Naive thymus-derived CD4-positive, alpha-beta T cell (primary cell): Measurements from ENCODE around the gene DAGLA. TPM values are rescaled to one million over a fixed set of nuclear protein-coding genes. Genes with fewer than 3 reads are reported as not detected.

Source experiments
- ATAC-seq: fragments of 150-1000 bp; cut with Tn5 transposase; 2 replicates; pipeline ENCODE4 v1.10.0; 2021; ENCODE audit warnings: mild to moderate bottlenecking, moderate library complexity
- CTCF ChIA-PET: fragments of 350-600 bp; sonication (Branson Sonifier 250); formaldehyde crosslinking; loops from one replicate; lab custom pipeline; 2021; ENCODE audit warnings: antibody characterized with exemption; lab: Charles Lee
- POLR2A ChIA-PET: fragments of 350-600 bp; sonication (Branson Sonifier 250); formaldehyde crosslinking; loops from one replicate; lab custom pipeline; 2021; ENCODE audit warnings: antibody characterized with exemption, inconsistent platforms; lab: Charles Lee
- DNase-seq, 9 donors: peaks; one replicate each; pipeline versions ENCODE4 v3.0.0 to v3.0.0-alpha.2; 2020 to 2022; ENCODE audit warnings: mixed read lengths in 1 of 9
- H3K27ac ChIP-seq: one replicate; pipeline ENCODE4 v1.7.0; 2013; ENCODE audit warnings: mild to moderate bottlenecking, low read depth, low read length, moderate library complexity
- H3K27me3 ChIP-seq, 2 donors: one replicate each; pipeline ENCODE4 v1.7.0; 2013; ENCODE audit warnings: low read length in 2 of 2, mild to moderate bottlenecking in 2 of 2, moderate library complexity in 2 of 2; ENCODE audit not compliant: control insufficient read depth in 2 of 2, insufficient read depth in 2 of 2
- H3K36me3 ChIP-seq, 3 experiments: 1 replicate in 2 of 3; 2 replicates in 1 of 3; pipeline ENCODE4 v1.7.0; 2013; ENCODE audit warnings: low read length in 3 of 3, mild to moderate bottlenecking in 3 of 3, moderate library complexity in 1 of 3; ENCODE audit not compliant: insufficient read depth in 3 of 3, control insufficient read depth in 2 of 3
- H3K4me1 ChIP-seq, 2 donors: one replicate each; pipeline ENCODE4 v1.7.0; 2013; ENCODE audit warnings: low read length in 2 of 2, mild to moderate bottlenecking in 2 of 2, moderate library complexity in 1 of 2; ENCODE audit not compliant: control insufficient read depth in 2 of 2, insufficient read depth in 2 of 2
- H3K4me3 ChIP-seq: 2 replicates; pipeline ENCODE4 v1.7.0; 2013; ENCODE audit warnings: mild to moderate bottlenecking, low read length
- H3K9me3 ChIP-seq, 3 experiments: 1 replicate in 2 of 3; 2 replicates in 1 of 3; pipeline ENCODE4 v1.7.0; 2013; ENCODE audit warnings: low read length in 3 of 3; ENCODE audit not compliant: control insufficient read depth in 2 of 3
- H3K27ac Mint-ChIP-seq, 9 donors: one replicate each; pipeline ENCODE4 v1.8.0; 2020 to 2022; ENCODE audit warnings: mixed read lengths in 9 of 9, mild to moderate bottlenecking in 8 of 9, moderate library complexity in 5 of 9, inconsistent platforms in 2 of 9
- H3K27me3 Mint-ChIP-seq, 5 donors: one replicate each; pipeline ENCODE4 v1.8.0; 2021 to 2022; ENCODE audit warnings: mixed read lengths in 5 of 5, mild to moderate bottlenecking in 1 of 5
- H3K36me3 Mint-ChIP-seq, 5 donors: one replicate each; pipeline ENCODE4 v1.8.0; 2020 to 2022; ENCODE audit warnings: mixed read lengths in 5 of 5, mild to moderate bottlenecking in 3 of 5, inconsistent platforms in 1 of 5
- H3K4me1 Mint-ChIP-seq, 7 donors: one replicate each; pipeline ENCODE4 v1.8.0; 2020 to 2022; ENCODE audit warnings: mixed read lengths in 7 of 7, mild to moderate bottlenecking in 3 of 7, inconsistent platforms in 1 of 7
- H3K4me3 Mint-ChIP-seq, 10 donors: one replicate each; pipeline ENCODE4 v1.8.0; 2020 to 2022; ENCODE audit warnings: mild to moderate bottlenecking in 10 of 10, mixed read lengths in 10 of 10, moderate library complexity in 6 of 10, inconsistent platforms in 2 of 10
- H3K9me3 Mint-ChIP-seq, 11 donors: one replicate each; pipeline ENCODE4 v1.8.0; 2020 to 2022; ENCODE audit warnings: mixed read lengths in 11 of 11, mild to moderate bottlenecking in 4 of 11, inconsistent platforms in 1 of 11, moderate library complexity in 1 of 11
- intact Hi-C, 2 donors: fragments of 100-400 bp; cut with micrococcal nuclease; formaldehyde crosslinking; loops; one replicate each; pipeline ENCODE4 v1.15.1; 2023
- polyA plus RNA-seq, 2 donors: library from polyadenylated mRNA; unstranded; fragments of 300-500 nt; fragmentation: Illumina TruSeq; gene quantifications; one replicate each; pipeline ENCODE4 v1.2.3, GENCODE V29; 2021
- total RNA-seq, 6 experiments: library from RNA in 5 of 6; stranded (reverse) in 5 of 6; gene quantifications; 1 replicate in 5 of 6; 2 replicates in 1 of 6; pipeline ENCODE4 v1.2.3 and lab custom pipeline; 2021 to 2026

Gene DAGLA
- total and polyA plus RNA-seq, 7 experiments from 2014 or later = 0.15 to 2.1 (median 0.26) TPM

DNA sequence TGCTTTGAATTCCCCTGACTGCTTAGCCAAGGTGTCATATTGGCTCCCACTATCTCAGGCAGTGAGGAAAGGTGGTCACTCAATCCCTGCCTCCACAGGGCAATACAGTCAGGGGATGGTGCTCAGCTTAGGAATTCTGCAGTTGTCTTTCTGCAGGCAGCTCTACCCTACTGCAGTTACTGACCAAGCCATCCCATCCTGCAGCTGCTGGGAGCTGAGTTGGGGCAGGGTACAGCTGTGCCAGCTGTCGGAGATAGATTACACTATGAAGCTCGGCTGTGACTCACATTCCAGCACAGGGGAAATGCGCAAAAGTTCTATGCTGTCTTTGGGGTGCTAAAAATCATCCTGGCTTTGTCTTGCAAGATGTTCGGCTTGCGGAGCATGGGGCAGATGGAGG is 4.4 kb upstream of the DAGLA start:
- Histone ChIP-seq H3K27ac (no peak overlapping the region), H3K9me3 (no peaks in the 10 kb centered on the region), H3K36me3 (no peaks in the 10 kb centered on the region), H3K27me3 (no peaks in the 10 kb centered on the region), H3K4me1 (no peaks in the 10 kb centered on the region), H3K4me3 (no peak overlapping the region)
- intact Hi-C loops = no loop called here
- Mint-ChIP-seq H3K36me3 (no peaks in the 10 kb centered on the region), H3K9me3 (peaks cover 0 to 2% (median 0%) of the 10 kb centered on the region in 11 donors), H3K4me3 (no peak overlapping the region), H3K4me1 (peaks cover 0 to 3% (median 3%) of the 10 kb centered on the region in 7 donors), H3K27me3 (peaks cover 17 to 43% (median 39%) of the 10 kb centered on the region in 5 donors), H3K27ac (peak overlapping the region in 1 of 9 donors; percentile 46)
- ChIA-PET POLR2A (no interaction called here), CTCF (interaction anchor here (1.0 to 1.8 kb wide), 2 partner anchors 58 to 60 kb away, joined by 4 to 9 read pairs; no protein-coding TSS in a partner anchor)
- DNase-seq (no peak), ATAC-seq (no peak)

GRCh38 chr11:61679296-61679695 is 895 bp upstream of the DAGLA start:
- Mint-ChIP-seq H3K4me1 (peaks cover 0 to 9% (median 5%) of the 10 kb centered on the region in 7 donors), H3K4me3 (peak overlapping the region in 6 of 10 donors; percentile 30 to 69 (median 47)), H3K27ac (no peak overlapping the region), H3K9me3 (peaks cover 0 to 2% (median 0%) of the 10 kb centered on the region in 11 donors), H3K36me3 (no peaks in the 10 kb centered on the region), H3K27me3 (peaks cover 8 to 30% (median 26%) of the 10 kb centered on the region in 5 donors)
- ATAC-seq (no peak), DNase-seq (no peak)
- Histone ChIP-seq H3K36me3 (no peaks in the 10 kb centered on the region), H3K9me3 (no peaks in the 10 kb centered on the region), H3K4me1 (peaks cover 6 to 8% of the 10 kb centered on the region in 2 donors), H3K27ac (no peak overlapping the region), H3K4me3 (no peak overlapping the region), H3K27me3 (peaks cover 0 to 3% of the 10 kb centered on the region in 2 donors)
- intact Hi-C loops = no loop called here
- POLR2A ChIA-PET = no interaction called here
- CTCF ChIA-PET = interaction anchor here (0.7 kb wide), 1 partner anchor 54 kb away, joined by 5 read pairs; no protein-coding TSS in a partner anchor

DNA sequence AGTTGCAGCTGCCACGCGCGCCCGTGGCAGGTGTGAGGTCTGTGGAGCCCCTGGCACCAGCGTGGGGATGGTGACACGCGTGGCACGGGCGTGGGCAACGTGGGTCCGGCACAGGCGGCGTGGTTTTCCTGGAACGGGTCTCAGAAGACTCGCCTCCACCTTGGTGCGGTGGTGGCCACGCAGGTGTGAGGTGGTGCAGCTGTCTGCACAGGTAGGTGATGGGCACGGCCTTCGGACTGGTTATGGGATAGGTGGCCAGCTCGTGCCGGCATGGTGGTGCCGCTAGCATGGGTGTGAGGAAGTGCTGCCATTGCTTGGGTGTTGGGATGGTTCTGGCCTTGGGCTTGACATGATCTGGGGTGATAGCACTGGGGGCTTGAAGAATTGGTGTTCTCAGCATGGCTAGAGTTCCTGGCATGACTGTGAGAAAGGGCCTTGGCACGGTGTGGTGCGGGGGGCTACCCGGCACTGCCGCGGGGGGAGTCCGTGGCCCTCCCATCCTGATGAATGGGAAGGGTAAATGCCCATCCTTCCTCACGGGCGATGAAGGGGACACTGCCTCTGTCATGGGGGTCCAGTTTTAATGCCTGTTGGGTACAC is 531 bp downstream of the DAGLA start:
- intact Hi-C loops = loop anchor here (1.0 to 10.0 kb wide), 4 partner anchors 16 to 427 kb away; partner anchors contain the start of gene SYT7 (in 1 of the 2)
- peaks cover 15 to 22% of the 10 kb centered on the region in 2 donors for H3K4me1 ChIP-seq
- H3K9me3 ChIP-seq = no peaks in the 10 kb centered on the region
- DNase-seq (no peak), ATAC-seq (no peak)
- H3K27ac Mint-ChIP-seq = peak overlapping the region in 3 of 9 donors; percentile 43 to 64 (median 46)
- H3K36me3 ChIP-seq = no peaks in the 10 kb centered on the region
- H3K9me3 Mint-ChIP-seq = peaks cover 0 to 2% (median 0%) of the 10 kb centered on the region in 11 donors
- H3K27me3 ChIP-seq = peaks cover 0 to 3% of the 10 kb centered on the region in 2 donors
- no peak overlapping the region for H3K27ac ChIP-seq
- ChIA-PET POLR2A (no interaction called here), CTCF (interaction anchor here (1.0 to 2.4 kb wide), 3 partner anchors 9 to 53 kb away, joined by 3 to 15 read pairs (median 3); no protein-coding TSS in a partner anchor)
- peaks cover 0 to 26% (median 20%) of the 10 kb centered on the region in 5 donors for H3K27me3 Mint-ChIP-seq
- no peak overlapping the region for H3K4me3 ChIP-seq
- H3K36me3 Mint-ChIP-seq = no peaks in the 10 kb centered on the region
- H3K4me1 Mint-ChIP-seq = peaks cover 0 to 9% (median 5%) of the 10 kb centered on the region in 7 donors
- H3K4me3 Mint-ChIP-seq = peak overlapping the region in 8 of 10 donors; percentile 37 to 77 (median 66)

DNA sequence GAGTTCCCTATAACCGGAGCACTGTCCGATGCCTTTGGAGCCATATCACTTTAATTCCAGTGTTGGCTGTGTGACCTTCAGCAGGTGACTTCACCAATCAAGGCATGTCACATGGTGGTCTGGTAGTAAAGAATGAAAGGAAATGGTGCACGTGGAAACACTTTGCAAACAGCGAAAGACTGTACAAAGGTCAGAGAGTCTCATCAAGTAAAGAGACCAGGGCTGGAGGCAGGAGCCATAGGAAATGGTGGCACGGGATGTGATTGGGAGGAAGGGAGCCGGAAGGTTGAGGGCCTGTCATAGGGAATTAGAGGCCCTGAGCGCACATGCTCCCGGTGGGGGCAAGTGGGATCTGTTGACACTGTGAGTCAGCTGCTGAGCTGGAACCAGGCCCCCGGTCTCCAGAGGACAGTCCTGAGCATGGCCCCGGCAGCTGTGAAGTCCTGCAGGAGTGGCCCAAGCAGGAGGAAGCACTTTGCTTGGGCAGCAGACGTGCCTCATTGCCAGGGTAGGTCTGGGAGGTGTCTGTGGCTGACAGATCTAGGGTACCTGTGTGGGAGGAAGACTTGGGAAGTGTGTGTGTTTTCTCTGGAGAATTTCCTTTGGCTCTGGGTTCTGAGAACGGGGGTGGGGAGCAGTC is 2.0 kb downstream of the DAGLA start:
- Histone ChIP-seq H3K27me3 (peaks cover 0 to 3% of the 10 kb centered on the region in 2 donors), H3K4me3 (no peak overlapping the region), H3K4me1 (peaks cover 15 to 35% of the 10 kb centered on the region in 2 donors), H3K27ac (no peak overlapping the region), H3K9me3 (no peaks in the 10 kb centered on the region), H3K36me3 (no peaks in the 10 kb centered on the region)
- POLR2A ChIA-PET = no interaction called here
- peaks cover 0 to 21% (median 14%) of the 10 kb centered on the region in 5 donors for H3K27me3 Mint-ChIP-seq
- H3K4me1 Mint-ChIP-seq = peaks cover 0 to 14% (median 5%) of the 10 kb centered on the region in 7 donors
- no peaks in the 10 kb centered on the region for H3K36me3 Mint-ChIP-seq
- peaks cover 0 to 2% (median 0%) of the 10 kb centered on the region in 11 donors for H3K9me3 Mint-ChIP-seq
- H3K4me3 Mint-ChIP-seq = peak overlapping the region in 4 of 10 donors; percentile 4 to 67 (median 50)
- H3K27ac Mint-ChIP-seq = peak overlapping the region in 2 of 9 donors; percentile 5 to 7
- DNase-seq = no peak
- ATAC-seq = no peak
- intact Hi-C loops = loop anchor here in 1 of 2 donors (5.0 to 10.0 kb wide), 2 partner anchors 97 to 425 kb away; partner anchors contain the start of gene SYT7
- CTCF ChIA-PET = interaction anchor here (2.4 kb wide), 1 partner anchor 51 kb away, joined by 15 read pairs; no protein-coding TSS in a partner anchor

GRCh38 chr11:61682906-61683675 is 2.9 kb downstream of the DAGLA start:
- H3K9me3 ChIP-seq = no peaks in the 10 kb centered on the region
- H3K27ac ChIP-seq = no peak overlapping the region
- ATAC-seq (no peak), DNase-seq (no peak)
- POLR2A ChIA-PET = interaction anchor here (0.8 kb wide), 1 partner anchor 50 kb away, joined by 3 read pairs; no protein-coding TSS in a partner anchor
- Mint-ChIP-seq H3K36me3 (no peaks in the 10 kb centered on the region), H3K27ac (no peak overlapping the region), H3K9me3 (peaks cover 0 to 2% (median 0%) of the 10 kb centered on the region in 11 donors), H3K4me1 (peaks cover 0 to 14% (median 5%) of the 10 kb centered on the region in 7 donors), H3K27me3 (peaks cover 0 to 17% (median 12%) of the 10 kb centered on the region in 5 donors), H3K4me3 (no peak overlapping the region)
- H3K27me3 ChIP-seq = peaks cover 0 to 3% of the 10 kb centered on the region in 2 donors
- intact Hi-C loops = loop anchor here in 1 of 2 donors (5.0 to 10.0 kb wide), 2 partner anchors 98 to 424 kb away; partner anchors contain the start of gene SYT7
- H3K4me1 ChIP-seq = peaks cover 15 to 35% of the 10 kb centered on the region in 2 donors
- no peaks in the 10 kb centered on the region for H3K36me3 ChIP-seq
- H3K4me3 ChIP-seq = no peak overlapping the region
- CTCF ChIA-PET = interaction anchor here (0.8 to 1.8 kb wide), 5 partner anchors 10 to 53 kb away, joined by 3 to 22 read pairs (median 4); no protein-coding TSS in a partner anchor
